NCI-H2227 (cell line): ENCODE data around the gene TFCP2.
A peak's percentile ranks its signal among the peaks of the same experiment; 100 is the strongest.

Experiments
- DNase-seq: peaks from one replicate; lab custom pipeline; 2025; ENCODE audit not compliant: unreplicated experiment; lab: John Stamatoyannopoulos, UW

The TFCP2 gene

GRCh38 chr12:51197736-51198567 is 25.0 kb upstream of the TFCP2 start:
- no peak for DNase-seq

GRCh38 chr12:51196547-51196946 is 23.6 kb upstream of the TFCP2 start:
- no peak for DNase-seq

GRCh38 chr12:51195841-51196240 is 22.9 kb upstream of the TFCP2 start:
- no peak for DNase-seq

- DNase-seq: no peak
Measured at GRCh38 chr12:51192284-51192671, 19.3 kb upstream of the TFCP2 start.

GRCh38 chr12:51191516-51192283 is 18.8 kb upstream of the TFCP2 start:
- DNase-seq: no peak

GRCh38 chr12:51190820-51191219 is 17.9 kb upstream of the TFCP2 start:
- DNase-seq: no peak

GRCh38 chr12:51189790-51190355 is 16.9 kb upstream of the TFCP2 start:
- DNase-seq: no peak

- no peak for DNase-seq
Measured at GRCh38 chr12:51188359-51189051, 15.6 kb upstream of the TFCP2 start.

- no peak for DNase-seq
Measured at GRCh38 chr12:51187370-51187987, 14.5 kb upstream of the TFCP2 start.

- DNase-seq: no peak
Measured at GRCh38 chr12:51186465-51187085, 13.6 kb upstream of the TFCP2 start.

- DNase-seq: no peak
Measured at GRCh38 chr12:51185171-51185717, 12.3 kb upstream of the TFCP2 start.

- no peak for DNase-seq
Measured at GRCh38 chr12:51183816-51184215, 10.9 kb upstream of the TFCP2 start.

- no peak for DNase-seq
Measured at GRCh38 chr12:51183349-51183748, 10.4 kb upstream of the TFCP2 start.

GRCh38 chr12:51181558-51181957 is 8.6 kb upstream of the TFCP2 start:
- DNase-seq: no peak

- no peak for DNase-seq
Measured at GRCh38 chr12:51177897-51178296, 5.0 kb upstream of the TFCP2 start.

GRCh38 chr12:51174501-51174900 is 1.6 kb upstream of the TFCP2 start:
- no peak for DNase-seq

- peak; percentile 33 for DNase-seq
Measured at GRCh38 chr12:51171884-51172514, 936 bp downstream of the TFCP2 start.

GRCh38 chr12:51163795-51164194 is 9.1 kb downstream of the TFCP2 start:
- DNase-seq: no peak

GRCh38 chr12:51162217-51162616 is 10.7 kb downstream of the TFCP2 start:
- no peak for DNase-seq
